HEK293 (cell line): ENCODE measurements around the gene CLECL1.

Source experiments
- CTCF ChIP-seq: fragments of 450-650 bp; formaldehyde crosslinking; IDR thresholded peaks from 2 replicates; pipeline ENCODE4 v1.5.1; 2016; ENCODE audit warnings: missing biosample characterization, missing genetic modification characterization
- SP2 ChIP-seq: fragments of 450-650 bp; formaldehyde crosslinking; IDR thresholded peaks from 2 replicates; pipeline ENCODE4 v1.5.1; 2016; ENCODE audit warnings: missing biosample characterization, missing genetic modification characterization
- ZSCAN23 ChIP-seq: fragments of 450-650 bp; formaldehyde crosslinking; IDR thresholded peaks from 2 replicates; pipeline ENCODE4 v1.5.1; 2016; ENCODE audit warnings: missing biosample characterization, missing genetic modification characterization

DNA sequence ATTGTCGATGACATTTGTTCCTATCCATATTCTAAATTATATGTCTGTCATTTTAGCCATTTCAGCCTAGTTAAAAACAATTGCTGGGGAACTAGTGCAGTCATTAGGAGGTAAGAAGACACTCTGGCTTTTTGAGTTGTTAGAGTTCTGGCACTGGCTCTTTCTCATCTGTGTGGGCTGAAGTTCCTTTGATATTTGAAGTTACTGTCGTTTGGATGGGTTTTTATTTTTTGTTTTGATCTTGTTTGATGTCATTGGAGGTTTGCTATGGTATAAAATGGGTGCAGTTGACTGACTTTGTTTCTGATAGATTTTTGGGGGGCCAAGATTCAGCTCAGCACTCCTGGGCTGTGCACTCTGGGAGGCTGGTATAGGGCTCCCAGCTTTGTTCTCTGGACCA lies 48.5 kb upstream of the CLECL1 start:
- no peak for TF ChIP-seq CTCF
- no peak for TF ChIP-seq SP2 (tag by site-specific recombination)
- no peak for TF ChIP-seq ZSCAN23 (tag by site-specific recombination)
